Stimulated activated CD4-positive, alpha-beta T cell treated with anti-CD3 and anti-CD28 coated beads, Interleukin-2, amount 100 ng/mL, for 48 hours (primary cell): ENCODE data around the gene ERBB3.
A peak's percentile ranks its signal among the peaks of the same experiment; 100 is the strongest.
"Not testable (repeated sequence)": the region's sequence is repeated elsewhere in the genome, so short reads cannot be mapped to it uniquely, and the experiment has no call there.

Experiments
- DNase-seq, 2 donors: peaks; one replicate each; pipeline ENCODE4 v3.0.0-alpha.2; 2020

Gene ERBB3

DNA sequence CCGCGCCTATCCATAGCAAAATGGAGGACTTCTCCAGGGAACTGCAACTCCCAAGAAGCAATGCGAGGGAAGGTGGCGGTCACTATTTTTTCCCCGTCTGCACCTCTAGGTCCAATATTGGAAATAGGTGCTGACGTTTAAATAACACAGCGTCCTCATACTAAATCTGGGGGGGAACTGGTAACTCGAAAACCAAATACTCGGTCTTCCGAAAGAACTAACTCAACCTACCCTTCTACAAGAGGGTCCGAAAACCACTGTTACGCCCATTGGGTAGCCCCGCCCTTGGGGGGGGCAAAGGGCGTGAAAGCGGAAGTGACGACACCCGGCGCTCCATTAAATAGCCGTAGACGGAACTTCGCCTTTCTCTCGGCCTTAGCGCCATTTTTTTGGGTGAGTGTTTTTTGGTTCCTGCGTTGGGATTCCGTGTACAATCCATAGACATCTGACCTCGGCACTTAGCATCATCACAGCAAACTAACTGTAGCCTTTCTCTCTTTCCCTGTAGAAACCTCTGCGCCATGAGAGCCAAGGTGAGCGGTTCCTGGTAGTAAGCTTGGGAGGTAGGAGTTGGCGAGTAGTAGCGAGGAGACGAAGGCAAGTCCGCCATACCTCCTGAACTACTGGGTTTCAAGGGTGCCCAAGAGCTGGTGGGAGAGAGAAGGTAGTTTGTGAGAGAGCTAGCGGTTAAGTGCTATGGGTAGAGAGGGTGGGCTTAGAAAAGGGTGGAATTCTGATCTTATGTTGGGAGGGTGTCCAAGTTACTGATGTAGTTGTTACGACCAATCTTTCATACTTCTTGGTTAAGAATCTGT, 36.5 kb downstream of the ERBB3 start, which contains the start of gene RPL41:
Gene RPL41, plus strand, starts transcription at position 367 of the 815 bp plus-strand sequence.
- DNase-seq = peak; percentile 93 to 94

DNA sequence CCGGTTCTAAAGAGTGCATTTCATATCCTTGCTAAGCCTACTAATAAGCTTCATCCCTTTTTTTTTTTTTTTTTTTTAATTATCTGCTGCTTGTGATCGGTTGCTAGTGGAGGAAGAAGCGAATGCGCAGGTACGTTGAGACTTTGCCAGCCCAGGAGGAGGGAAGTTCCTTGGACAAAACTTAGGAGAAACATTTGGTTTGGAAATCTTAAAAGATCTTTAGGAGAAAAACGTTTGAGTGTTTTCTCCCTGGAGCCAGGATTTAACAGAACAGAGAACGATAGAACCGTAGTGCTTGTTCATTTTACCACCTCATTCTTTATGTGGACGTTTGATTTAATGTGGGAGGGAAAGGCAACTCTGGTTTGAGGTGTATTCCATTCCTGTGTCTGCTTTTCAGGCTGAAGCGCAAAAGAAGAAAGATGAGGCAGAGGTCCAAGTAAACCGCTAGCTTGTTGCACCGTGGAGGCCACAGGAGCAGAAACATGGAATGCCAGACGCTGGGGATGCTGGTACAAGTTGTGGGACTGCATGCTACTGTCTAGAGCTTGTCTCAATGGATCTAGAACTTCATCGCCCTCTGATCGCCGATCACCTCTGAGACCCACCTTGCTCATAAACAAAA, 37.2 kb downstream of the ERBB3 start:
- not testable (repeated sequence) for DNase-seq

DNA sequence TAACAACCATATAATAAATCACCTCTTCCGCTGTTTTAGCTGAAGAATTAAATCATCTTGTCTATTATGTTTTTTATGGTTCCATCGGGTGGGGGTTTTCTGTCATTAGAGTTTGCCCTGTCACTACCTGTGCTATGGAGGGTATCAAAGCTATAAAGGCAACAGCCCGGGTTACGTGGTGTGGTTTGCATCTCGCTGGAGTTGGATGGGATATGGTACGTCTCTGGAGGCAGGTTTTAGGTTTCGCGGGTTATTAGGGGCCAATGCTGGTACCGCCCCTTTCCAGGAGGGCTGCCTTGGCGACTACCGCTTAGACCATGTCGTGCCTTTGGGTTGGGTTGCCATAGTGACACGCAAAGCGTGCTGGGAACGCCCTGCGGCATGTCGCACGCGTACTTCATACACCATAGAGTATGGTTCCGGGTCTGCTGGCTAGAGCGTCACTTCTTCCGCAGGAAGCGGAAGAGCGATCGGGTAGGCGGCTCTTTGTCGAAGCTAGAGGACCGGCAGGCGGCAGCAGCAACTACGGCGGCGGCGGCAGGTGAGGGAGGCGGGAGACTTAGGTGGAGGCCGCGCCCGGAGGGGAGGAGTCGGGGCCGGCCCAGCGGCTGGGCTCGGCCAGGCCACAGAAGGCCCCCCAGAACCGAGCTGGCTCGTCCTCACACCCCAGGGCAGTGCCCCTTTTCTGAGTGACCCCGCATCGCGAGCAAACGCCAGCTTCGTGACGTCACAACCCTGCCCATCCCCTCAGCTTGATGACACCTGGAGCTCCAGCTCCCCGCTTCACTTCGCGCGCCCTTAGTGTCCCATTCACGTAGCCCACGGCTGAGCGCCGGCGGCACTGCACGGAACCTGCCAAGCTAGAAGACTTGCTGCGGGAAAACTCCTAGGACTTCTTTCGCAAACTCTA, 38.1 kb downstream of the ERBB3 start, which contains the start of gene ZC3H10:
Gene ZC3H10, plus strand, starts transcription at position 489 of the 910 bp plus-strand sequence. CDS start 2,297 bp downstream, outside the sequence.
- peak; percentile 96 to 97 for DNase-seq

DNA sequence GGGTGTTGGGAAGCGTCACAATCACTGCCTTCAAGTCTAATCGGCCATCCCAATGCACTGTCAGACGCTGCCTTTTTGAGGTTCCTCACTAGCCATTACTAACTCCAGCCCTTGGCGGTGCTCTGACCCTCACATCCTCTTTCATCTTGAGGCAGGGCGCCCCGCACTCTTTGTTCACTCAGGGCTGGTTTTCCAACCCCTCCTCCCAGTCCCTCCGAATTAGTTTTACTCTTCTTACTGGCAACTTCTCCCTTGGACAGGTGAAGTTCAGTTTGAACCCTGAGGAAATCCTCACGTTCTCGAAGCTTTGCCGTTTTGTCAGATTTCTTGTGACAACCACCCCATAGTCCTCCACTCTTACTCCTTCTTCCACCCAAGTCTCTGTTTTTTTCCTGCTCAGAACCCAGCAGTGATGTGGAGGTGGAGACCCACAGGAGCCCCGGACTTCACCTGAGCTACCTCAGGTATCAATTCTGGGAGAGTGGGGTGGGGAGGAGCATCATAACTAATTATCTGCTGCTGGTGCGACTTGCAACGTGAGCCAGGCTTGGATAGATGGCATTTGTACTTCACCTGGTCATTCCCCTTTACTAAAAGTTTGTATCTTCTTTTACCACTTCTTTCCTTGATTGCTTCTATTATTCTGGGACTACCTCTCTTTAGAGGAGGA, 38.9 kb downstream of the ERBB3 start:
- peak in 1 of 2 donors; percentile 19 for DNase-seq

DNA sequence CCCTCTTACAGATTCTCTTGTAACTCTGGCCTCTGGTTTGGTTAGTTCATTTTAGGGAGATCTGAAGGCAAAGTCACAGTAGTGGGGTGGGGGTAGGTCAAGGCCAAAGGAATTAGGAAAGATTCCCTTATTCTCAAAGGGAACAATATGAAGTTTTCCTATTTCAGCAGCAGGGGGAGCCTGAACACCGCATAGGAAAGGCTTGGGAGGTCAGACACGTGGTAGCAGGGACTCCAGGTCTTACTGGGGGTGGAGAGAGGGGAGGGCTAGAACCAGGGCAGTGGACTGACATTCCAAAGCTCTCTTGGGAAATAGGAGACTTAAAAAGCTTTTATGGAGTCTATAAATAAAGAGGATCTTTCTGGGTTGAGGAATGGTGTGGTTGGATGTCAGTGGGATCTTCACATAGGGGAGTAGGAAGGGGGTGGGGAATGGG, 39.4 kb downstream of the ERBB3 start:
- peak; percentile 40 to 48 for DNase-seq

DNA sequence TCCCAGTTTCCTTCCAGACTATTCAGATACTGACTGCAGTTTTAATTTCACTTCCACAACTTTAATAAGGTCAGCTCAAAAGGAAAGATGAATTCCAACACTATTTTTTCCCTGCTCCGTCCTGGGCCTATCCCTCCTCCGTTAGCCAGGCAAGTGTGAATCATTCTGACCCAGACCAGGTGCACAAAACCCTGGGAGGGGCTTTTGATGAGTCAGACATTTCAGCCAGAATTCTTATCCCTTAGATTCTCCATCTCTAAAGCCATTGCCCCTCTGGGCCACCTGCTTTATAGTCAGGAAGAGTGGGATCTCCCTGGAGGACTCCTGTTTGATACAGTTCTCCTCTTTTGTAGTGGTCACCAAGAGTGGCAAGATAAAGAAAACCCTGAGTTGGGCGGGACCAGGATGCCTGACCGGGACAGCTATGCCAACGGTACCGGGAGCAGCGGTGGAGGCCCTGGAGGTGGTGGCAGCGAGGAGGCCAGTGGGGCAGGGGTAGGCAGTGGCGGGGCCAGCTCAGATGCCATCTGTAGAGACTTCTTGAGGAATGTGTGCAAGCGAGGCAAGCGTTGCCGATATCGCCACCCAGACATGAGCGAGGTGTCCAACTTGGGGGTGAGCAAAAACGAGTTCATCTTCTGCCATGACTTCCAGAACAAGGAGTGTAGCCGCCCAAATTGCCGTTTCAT, 40.3 kb downstream of the ERBB3 start:
- DNase-seq = no peak

DNA sequence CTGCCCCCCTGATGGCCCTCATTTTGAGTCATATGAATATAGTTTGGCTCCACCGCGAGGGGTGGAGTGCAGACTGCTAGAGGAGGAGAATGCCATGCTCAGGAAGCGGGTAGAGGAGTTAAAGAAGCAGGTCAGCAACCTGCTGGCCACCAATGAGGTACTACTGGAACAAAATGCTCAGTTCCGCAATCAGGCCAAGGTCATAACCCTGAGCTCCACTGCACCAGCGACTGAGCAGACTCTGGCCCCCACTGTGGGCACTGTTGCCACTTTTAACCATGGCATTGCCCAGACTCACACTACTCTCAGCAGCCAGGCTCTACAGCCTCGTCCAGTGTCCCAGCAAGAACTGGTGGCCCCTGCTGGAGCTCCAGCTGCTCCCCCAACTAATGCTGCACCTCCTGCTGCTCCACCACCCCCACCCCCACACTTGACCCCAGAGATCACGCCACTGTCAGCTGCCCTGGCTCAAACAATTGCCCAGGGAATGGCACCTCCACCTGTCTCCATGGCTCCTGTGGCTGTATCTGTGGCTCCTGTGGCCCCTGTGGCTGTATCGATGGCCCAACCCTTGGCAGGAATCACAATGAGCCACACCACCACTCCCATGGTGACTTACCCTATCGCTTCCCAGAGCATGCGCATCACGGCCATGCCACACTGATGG, 41.4 kb downstream of the ERBB3 start:
- no peak for DNase-seq

DNA sequence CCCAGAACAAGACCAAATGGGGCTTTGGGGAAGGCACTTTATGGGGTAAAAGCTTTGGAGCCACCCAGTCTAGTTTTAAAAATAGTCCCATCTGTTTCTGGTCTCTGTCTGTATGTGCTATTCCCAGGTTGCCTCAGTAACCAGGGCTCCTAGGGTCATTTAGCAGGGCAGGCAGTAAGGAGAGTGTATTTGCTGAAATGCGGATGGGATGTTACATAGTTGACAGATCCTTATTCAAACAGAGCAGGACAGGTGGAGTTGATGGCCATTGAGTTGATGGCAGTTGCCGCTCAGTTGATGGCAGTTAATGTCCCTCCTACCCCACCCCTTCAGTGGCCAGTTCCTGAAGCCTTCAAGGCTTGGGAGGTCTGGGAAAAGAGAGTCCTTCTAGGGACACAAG, 42.7 kb downstream of the ERBB3 start:
- no peak for DNase-seq

DNA sequence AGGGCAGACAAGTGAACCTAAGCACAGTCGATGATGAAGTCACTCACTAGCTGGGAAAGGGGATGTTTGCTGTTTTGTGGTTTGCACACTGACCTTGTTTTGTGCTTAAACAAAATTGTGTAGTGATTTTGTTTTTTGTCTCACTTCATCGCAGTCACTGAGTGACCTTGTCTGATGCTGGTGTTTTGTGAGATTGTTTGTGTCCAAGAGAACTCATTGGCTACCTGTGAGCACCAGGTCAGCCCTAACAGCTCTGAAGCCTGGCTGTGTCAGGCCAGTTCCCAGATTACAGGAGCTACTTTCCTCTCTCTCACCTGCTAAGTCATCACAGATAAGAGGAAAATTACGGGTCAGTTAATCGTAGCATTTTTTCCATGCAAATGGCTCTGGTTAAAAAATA, 44.2 kb downstream of the ERBB3 start:
- no peak for DNase-seq

DNA sequence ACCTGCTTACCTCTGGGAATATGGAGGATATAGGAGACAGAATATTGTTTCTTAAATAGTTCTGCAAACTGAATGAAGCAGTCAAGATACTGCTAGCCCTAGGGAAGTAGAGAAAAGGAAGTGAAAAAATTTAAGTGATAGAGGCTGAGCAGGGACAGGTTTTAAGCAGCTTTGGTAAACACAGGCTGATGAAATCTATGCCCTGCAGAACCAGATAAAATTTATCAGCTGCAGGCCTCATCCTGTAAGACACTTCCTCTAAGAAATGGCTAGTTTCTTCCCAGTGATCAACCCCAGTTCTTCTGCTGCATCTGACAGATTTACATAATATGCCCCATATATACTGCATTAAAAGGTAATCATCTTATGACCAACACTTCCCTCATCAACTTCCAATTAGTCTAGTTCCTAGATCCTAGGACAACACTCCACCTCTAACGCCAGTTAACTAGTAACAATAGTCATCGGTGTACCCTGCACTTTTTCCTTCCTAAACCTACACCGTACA, 46.8 kb downstream of the ERBB3 start:
- no peak for DNase-seq

DNA sequence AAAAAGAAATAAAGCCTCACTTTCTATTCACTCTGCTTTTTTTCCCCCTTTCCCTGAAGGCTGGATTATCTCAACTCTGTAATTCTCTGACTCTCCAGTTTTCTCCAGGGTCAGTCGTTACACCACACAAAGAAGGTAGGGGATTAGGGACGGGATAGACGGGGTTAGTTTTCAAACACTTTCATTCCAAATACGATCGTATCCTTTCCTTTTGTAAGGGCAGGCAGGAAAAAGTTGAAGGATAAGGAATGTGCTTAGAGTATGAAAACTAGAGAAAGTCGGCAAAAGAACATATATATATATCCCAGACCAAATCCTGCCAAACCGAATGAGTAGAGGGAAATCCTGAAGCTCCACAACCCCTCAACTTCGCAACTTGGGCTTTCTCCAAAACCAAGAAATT, 47.5 kb downstream of the ERBB3 start:
- DNase-seq = no peak

DNA sequence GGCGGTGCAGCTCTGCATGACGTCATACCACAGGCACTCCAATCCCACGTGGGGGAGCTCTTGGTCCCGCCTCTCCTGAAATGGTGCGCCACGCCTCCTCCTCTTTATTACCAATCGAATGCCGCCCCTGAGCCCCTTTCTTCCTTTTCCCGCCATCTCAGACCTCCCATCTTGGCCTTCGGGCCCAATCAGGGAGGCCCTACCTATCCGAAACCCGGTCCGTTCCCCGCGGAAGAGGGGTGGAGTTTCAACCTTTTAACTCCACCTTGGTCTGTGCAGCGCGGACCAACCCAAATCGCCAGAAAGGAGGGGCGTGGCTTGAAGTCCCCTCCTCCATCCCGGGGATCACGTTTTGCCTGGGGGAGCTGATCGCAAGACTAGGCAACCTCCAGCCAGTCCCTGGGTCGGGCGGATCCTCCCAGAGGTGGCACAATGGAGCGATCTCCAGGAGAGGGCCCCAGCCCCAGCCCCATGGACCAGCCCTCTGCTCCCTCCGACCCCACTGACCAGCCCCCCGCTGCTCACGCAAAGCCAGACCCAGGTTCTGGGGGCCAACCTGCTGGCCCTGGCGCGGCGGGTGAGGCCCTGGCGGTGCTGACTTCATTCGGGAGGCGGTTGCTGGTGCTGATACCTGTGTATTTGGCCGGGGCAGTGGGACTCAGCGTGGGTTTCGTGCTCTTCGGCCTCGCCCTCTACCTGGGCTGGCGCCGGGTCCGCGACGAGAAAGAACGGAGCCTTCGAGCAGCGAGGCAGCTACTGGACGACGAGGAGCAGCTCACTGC, 48.1 kb downstream of the ERBB3 start, which contains the start of gene ESYT1:
Gene ESYT1, plus strand, starts transcription at position 380 of the 782 bp plus-strand sequence. Its CDS starts 53 bp downstream, at position 433.
- peak; percentile 90 to 94 for DNase-seq

DNA sequence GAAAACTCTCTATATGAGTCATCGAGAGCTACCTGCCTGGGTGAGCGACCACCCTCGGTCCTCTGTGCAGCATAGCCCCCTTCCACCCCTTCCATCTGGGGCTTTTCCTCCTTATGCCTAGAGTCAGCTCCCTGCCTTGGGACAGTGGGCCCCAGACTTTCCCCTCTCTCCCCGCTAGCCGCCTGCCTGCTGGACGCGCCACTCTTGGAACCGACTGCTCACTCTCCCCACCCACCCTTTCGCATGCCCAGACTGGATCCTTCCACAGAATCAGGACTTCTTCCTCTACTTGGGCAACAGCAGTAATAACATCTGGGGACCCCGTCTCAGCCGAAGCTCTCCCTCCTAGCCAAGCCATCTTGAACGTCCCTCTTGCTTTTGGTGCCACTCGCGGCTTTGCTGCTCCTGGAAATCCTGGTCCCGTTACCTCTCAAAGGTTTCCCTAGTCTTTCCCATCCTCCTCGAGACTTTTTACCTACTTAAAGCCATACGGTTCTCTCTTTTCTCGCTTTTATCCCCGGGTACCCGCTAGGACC, 48.8 kb downstream of the ERBB3 start:
- DNase-seq = no peak

DNA sequence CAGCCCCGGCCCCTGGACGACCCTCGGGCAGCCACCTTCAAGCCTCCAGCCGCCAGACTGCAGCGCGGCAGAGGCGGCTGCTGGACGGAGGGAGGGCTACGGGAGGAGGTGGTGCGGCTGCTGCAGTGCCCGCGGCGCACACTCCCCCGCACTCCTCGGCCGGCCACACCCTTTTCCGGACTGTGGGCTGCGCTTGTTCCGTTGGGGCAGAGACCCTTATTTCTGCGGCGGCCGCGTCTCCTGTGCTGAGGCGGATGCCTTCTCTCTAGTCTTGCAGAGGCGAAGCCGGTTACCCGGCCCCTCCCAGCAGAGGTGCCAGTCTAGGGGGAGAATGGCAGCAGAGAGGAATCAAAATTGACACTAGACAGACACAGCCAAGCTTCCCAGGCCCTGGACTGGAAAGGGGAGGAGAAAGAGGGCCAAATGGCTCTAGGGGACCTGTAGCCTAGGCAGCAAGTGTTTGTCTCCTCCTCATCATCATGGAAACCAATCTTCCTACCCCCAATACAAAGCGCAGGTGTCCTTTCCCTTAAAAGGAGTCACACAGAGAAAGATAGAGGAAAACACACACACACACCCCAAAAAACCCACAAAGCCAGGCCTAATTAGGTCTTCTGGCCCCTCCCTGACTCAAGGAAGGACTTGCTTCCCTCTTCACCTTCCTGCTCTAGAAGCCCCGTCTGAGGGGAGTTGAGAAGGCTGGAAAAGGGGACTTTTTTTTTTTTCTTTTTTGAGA, 49.4 kb downstream of the ERBB3 start:
- peak; percentile 43 to 57 for DNase-seq

DNA sequence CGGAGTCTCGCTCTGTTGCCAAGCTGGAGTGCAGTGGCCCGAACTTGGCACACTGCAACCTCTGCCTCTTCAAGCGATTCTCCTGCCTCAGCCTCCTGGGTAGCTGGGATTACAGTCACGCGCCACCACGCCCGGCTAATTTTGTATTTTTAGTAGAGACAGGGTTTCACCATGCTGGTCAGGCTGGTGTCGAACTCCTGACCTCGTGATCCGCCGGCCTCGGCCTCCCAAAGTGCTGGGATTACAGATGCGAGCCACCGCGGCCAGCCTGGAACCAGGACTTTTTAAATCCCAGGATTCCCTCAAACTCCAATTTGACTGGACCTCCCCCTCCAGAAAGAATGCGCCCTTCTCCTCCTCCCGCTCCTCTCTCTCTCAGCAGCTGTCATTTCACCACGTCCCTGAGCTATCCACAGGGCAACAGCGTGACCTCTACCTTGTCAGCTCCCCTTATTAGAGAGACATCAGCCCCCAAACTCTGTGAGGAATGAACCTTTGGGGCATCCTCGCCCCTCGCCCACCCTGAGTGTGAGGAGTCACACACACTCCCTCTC, 50.1 kb downstream of the ERBB3 start:
- no peak for DNase-seq

DNA sequence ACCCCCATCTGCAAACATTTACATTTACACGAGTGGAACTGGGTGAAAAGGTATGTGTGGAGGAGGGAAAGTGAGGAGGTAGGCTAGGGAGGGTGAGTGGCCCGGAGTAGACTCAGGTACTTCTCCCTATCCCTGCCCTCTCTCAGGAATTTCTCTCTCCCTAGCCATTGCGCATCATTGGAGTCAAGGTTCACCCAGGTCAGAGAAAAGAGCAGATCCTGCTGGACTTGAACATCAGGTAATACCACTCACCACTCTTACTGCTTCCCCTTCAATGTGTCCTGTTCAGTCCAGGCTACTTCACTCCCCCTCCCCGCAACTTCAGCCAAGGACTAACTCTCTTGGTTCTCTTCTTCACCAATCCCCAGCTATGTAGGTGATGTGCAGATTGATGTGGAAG, 50.9 kb downstream of the ERBB3 start:
- DNase-seq = no peak

DNA sequence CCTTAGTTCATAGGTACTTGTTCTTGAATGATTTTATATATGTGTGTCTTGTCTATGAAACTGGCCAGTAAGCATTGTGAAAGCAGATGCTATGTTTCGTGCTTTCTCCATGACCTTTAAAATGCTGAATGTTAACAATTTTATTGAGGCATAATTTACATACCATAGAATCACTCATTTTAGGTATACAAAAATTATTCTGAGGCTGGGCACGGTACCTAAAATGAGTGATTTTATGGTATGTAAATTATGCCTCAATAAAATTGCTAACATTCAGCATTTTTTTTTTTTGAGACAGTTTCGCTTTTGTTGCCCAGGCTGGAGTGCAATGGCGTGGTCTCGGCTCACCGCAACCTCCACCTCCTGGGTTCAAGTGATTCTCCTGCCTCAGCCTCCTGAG, 54.9 kb downstream of the ERBB3 start:
- no peak for DNase-seq

DNA sequence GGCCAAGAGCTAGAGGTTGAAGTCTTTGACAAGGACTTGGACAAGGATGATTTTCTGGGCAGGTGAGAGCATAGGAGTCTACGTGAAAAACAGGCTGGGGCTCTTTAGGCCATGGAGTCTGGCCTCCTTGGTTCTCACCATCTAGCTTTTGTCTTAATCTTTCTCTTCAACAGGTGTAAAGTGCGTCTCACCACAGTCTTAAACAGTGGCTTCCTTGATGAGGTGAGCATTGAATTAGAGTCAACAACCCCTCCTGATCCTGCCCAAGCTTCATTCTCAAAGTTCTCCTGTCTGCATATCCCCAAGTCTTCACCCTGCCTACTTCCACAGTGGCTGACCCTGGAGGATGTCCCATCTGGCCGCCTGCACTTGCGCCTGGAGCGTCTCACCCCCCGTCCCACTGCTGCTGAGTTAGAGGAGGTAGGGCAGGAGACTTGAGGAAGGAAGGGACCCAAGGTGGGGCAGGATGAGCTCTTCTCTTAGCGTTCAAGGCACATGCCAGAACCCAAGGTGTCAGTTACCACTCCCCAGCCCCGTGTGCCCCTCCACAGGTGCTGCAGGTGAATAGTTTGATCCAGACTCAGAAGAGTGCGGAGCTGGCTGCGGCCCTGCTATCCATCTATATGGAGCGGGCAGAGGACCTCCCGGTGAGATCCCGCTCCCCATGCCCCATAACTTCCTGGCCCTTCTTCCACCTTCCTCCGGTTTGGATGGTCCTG, 58.0 kb downstream of the ERBB3 start:
- no peak for DNase-seq
